GM23248 (cell line): ENCODE measurements around the gene TRAF2.

Source experiments
- EZH2 ChIP-seq: fragments of 200-600 bp; sonication (generic); IDR thresholded peaks from 2 replicates; pipeline ENCODE4 v1.6.1; 2018; ENCODE audit warnings: antibody characterized with exemption, mild to moderate bottlenecking; ENCODE audit not compliant: insufficient read depth, poor library complexity, severe bottlenecking
- EZH2phosphoT487 ChIP-seq: fragments of 200-600 bp; sonication (generic); IDR thresholded peaks from 2 replicates; pipeline ENCODE4 v1.6.1; 2018; ENCODE audit warnings: antibody characterized with exemption, moderate library complexity, mild to moderate bottlenecking, low read depth; ENCODE audit not compliant: insufficient read depth

GRCh38 chr9:136901516-136902258, 15.4 kb downstream of the TRAF2 start:
- no peak for TF ChIP-seq EZH2phosphoT487
- TF ChIP-seq EZH2: no peak
